GM18907 (cell line): ENCODE data around the gene ARID1A.

Experiments used
- ATAC-seq: cut with Tn5 transposase; IDR thresholded peaks from one replicate; pipeline ENCODE4 v1.9.1; 2021; ENCODE audit warnings: mild to moderate bottlenecking, moderate library complexity; ENCODE audit not compliant: unreplicated experiment

The ARID1A gene

DNA sequence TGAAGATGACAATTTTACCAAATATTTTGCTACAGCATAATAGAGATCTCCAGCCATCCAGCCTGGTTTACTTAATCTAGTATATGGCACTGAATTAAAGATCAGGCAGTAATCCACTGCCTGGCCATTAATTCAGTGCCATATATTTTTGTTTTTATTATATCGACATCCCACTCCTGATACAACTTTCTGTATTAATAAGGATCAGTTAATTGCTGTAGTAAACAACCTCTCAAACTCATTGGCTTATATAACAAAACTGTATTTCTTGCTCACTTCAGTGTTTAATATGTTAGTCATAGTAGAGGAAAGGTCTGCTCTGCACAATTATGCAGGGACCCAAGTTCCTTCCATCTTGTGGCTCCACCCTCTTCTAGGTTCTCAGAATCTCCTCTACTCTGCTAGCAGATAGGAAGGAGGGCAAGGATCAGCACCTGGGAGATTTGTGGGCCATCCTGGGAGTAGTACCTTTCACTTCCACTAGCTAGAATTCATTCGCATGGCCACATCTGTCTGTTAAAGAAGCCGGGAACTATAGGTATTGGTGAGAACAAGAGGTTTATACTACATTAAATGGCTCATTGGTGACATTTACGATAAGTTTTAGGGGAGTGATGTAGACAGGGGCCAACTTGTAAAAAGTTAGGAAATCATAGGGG lies 127.1 kb downstream of the ARID1A start:
- ATAC-seq, result no peak

DNA sequence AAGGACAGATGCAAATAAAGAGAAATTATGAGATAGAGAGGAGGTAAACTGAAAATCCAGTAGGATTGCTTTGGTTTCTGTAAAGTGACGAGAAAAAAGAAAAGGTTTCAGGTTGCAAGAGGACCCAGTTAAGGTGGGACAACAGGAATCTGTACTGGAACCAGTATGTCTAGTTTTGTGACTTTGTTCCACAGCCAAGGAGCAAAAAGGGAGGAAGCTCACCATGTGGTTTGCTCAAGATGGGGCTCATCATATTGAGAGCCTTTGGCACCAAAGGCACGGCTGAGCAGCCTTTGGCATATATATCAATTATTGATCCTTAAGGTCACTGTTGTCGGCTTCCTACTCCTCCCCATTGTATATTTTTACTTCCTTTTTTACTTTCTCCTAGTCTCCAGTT lies 128.9 kb downstream of the ARID1A start:
- ATAC-seq, result no peak

DNA sequence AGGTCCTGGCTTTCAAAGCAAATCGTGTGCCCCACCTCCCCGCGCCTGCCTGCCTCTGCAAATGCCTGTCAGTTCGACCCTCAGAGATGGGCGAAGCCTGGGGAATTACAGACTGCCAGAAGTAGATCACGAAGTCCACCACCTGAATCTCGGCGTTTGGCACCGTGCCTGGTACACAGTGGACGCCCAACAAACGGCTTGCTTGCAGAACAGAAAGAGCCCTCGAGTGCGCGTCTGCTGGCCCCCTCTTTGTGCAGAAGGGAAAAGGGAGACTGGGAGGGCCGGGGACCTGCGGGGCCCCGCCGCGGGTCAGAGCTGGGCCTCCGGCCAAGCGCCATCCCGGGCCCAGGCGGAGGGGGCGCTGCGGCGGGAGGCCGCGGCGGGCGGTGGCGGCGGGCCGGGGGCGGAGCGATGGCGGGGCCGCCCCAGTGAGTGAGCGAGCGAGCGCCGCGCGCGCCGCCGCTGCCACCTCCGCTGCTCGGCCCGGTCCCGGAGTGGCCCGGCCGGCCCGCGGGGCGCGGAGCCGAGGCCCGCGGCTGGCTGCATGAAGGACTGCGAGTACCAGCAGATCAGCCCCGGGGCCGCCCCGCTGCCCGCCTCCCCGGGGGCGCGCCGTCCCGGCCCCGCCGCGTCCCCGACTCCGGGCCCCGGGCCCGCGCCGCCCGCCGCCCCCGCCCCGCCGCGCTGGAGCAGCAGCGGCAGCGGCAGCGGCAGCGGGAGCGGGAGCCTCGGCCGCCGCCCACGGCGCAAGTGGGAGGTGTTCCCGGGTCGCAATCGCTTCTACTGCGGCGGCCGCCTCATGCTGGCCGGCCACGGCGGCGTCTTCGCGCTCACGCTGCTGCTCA lies 130.7 kb downstream of the ARID1A start, which contains the start of gene ZDHHC18:
TSS of gene ZDHHC18 (plus strand) at position 428 of the 845 bp plus-strand sequence. CDS start at position 545, 117 bp downstream.
- ATAC-seq, result peak; percentile 70

DNA sequence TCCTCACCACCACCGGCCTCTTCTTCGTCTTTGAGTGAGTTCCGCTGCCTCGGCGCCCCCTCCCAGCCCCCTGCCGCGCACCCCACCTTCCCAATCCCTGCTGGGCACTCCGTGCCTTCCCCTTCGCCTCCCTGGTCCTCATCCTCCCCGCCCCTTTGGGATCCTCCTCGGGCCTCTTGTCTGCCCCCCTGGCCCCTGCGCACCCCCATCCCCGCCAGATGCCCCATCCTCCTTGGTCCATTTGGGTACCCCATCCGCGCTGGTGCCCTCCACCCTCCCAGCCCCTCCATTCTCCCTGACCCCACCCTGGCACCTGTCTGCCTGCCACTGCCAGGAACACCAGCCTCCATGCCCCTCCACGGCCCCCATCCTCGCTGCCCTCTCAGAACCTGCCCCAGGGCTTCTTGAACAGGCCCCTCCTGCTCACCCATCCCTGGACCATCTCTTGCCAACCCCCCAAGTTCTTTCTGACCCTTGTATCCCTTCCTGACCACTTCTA lies 131.3 kb downstream of the ARID1A start:
- no peak for ATAC-seq

- no peak for ATAC-seq
Measured at GRCh38 chr1:26827663-26828062, 131.8 kb downstream of the ARID1A start.

GRCh38 chr1:26828411-26828991 lies 132.7 kb downstream of the ARID1A start:
- ATAC-seq, result no peak

GRCh38 chr1:26829184-26829911 lies 133.5 kb downstream of the ARID1A start:
- no peak for ATAC-seq

- ATAC-seq, result no peak
Measured at GRCh38 chr1:26831059-26831458, 135.2 kb downstream of the ARID1A start.
